Bronchial epithelial cell (primary cell): ENCODE results near the gene SLC9A9. TPM values are rescaled to one million over a fixed set of nuclear protein-coding genes. Genes with fewer than 3 reads are reported as not detected.

ENCODE experiments used
- DNase-seq: peaks from one replicate; pipeline ENCODE4 v3.0.0-alpha.2; 2010; ENCODE audit warnings: low read depth
- FAIRE-seq: peaks from 2 replicates; lab custom pipeline; 2011; peaks lifted over from hg19 to GRCh38; lab: Jason Lieb, UNC
- H3K27me3 ChIP-seq: 2 replicates; pipeline ENCODE4 v1.5.1; 2011; ENCODE audit warnings: low read length; ENCODE audit not compliant: control insufficient read depth, insufficient read depth
- H3K36me3 ChIP-seq: 2 replicates; pipeline ENCODE4 v1.5.1; 2011; ENCODE audit warnings: low read length; ENCODE audit not compliant: control insufficient read depth, insufficient read depth
- H3K4me3 ChIP-seq: 2 replicates; pipeline ENCODE4 v1.5.1; 2011; ENCODE audit warnings: mild to moderate bottlenecking, low read depth, low read length, control low read depth
- CTCF ChIP-seq: IDR thresholded peaks from 2 replicates; pipeline ENCODE4 v1.5.1; 2011; ENCODE audit warnings: mild to moderate bottlenecking, moderate library complexity, low read length, control low read depth, inconsistent platforms; ENCODE audit not compliant: insufficient read depth, severe bottlenecking
- total RNA-seq: library from RNA; depleted of rRNA; stranded (reverse); fragments of >200 nt; gene quantifications from 2 replicates; pipeline ENCODE4 v1.2.1, GENCODE V29; 2014

The SLC9A9 gene
- total RNA-seq, 1 donor from 2014 or later, result 1.3 TPM

- DNase-seq (no peak), FAIRE-seq (no peak)
- no peaks in the 10 kb centered on the region for H3K36me3 ChIP-seq
- no peak overlapping the region for H3K4me3 ChIP-seq
- TF ChIP-seq CTCF, result no peak
- H3K27me3 ChIP-seq, result peaks cover 2% of the 10 kb centered on the region
Measured at GRCh38 chr3:143234526-143234925, 613.7 kb downstream of the SLC9A9 start.

- DNase-seq, result no peak
- no peak for TF ChIP-seq CTCF
- Histone ChIP-seq H3K27me3 (peaks cover 2% of the 10 kb centered on the region), H3K4me3 (no peak overlapping the region), H3K36me3 (no peaks in the 10 kb centered on the region)
- FAIRE-seq, result no peak
Measured at GRCh38 chr3:143232981-143233380, 615.3 kb downstream of the SLC9A9 start.

GRCh38 chr3:143228405-143228804, 619.9 kb downstream of the SLC9A9 start:
- no peak for FAIRE-seq
- TF ChIP-seq CTCF, result no peak
- no peak for DNase-seq
- no peaks in the 10 kb centered on the region for H3K36me3 ChIP-seq
- H3K4me3 ChIP-seq, result no peak overlapping the region
- H3K27me3 ChIP-seq, result no peaks in the 10 kb centered on the region

GRCh38 chr3:143226678-143227291, 621.5 kb downstream of the SLC9A9 start:
- Histone ChIP-seq H3K4me3 (no peak overlapping the region), H3K36me3 (no peaks in the 10 kb centered on the region), H3K27me3 (no peaks in the 10 kb centered on the region)
- FAIRE-seq (no peak), DNase-seq (no peak)
- no peak for TF ChIP-seq CTCF

GRCh38 chr3:143224716-143225115, 623.6 kb downstream of the SLC9A9 start:
- H3K36me3 ChIP-seq, result no peaks in the 10 kb centered on the region
- no peak for TF ChIP-seq CTCF
- DNase-seq (no peak), FAIRE-seq (no peak)
- no peak overlapping the region for H3K4me3 ChIP-seq
- no peaks in the 10 kb centered on the region for H3K27me3 ChIP-seq

- Histone ChIP-seq H3K27me3 (no peaks in the 10 kb centered on the region), H3K36me3 (no peaks in the 10 kb centered on the region), H3K4me3 (no peak overlapping the region)
- TF ChIP-seq CTCF, result no peak
- DNase-seq (no peak), FAIRE-seq (no peak)
Measured at GRCh38 chr3:143222981-143223380, 625.3 kb downstream of the SLC9A9 start.
